HCT116 (cell line): ENCODE data around the gene ARMH3. TPM values are rescaled to one million over a fixed set of nuclear protein-coding genes. Genes with fewer than 3 reads are reported as not detected.

Experiments used
- EGR1 ChIP-seq: IDR thresholded peaks from 2 replicates; pipeline ENCODE4 v1.6.1; 2012; ENCODE audit warnings: low read depth
- JUND ChIP-seq: IDR thresholded peaks from 2 replicates; pipeline ENCODE4 v1.6.1; 2012
- REST ChIP-seq: IDR thresholded peaks from 2 replicates; pipeline ENCODE4 v1.6.1; 2012; ENCODE audit warnings: low read depth
- YY1 ChIP-seq: IDR thresholded peaks from 2 replicates; pipeline ENCODE4 v1.6.1; 2011; ENCODE audit warnings: low read length, low read depth, moderate library complexity, mild to moderate bottlenecking; ENCODE audit not compliant: insufficient replicate concordance; ENCODE audit errors: extremely low read depth
- ZBTB33 ChIP-seq: IDR thresholded peaks from 2 replicates; pipeline ENCODE4 v1.6.1; 2011; ENCODE audit warnings: mild to moderate bottlenecking, low read length, moderate library complexity; ENCODE audit not compliant: insufficient replicate concordance; ENCODE audit errors: extremely low read depth
- ZNF274 ChIP-seq: fragments of 200-500 bp; sonication (Bioruptor generic); IDR thresholded peaks from 2 replicates; pipeline ENCODE4 v1.6.1; 2014; ENCODE audit warnings: mild to moderate bottlenecking, low read depth, low read length, inconsistent platforms
- total RNA-seq: library from RNA; stranded (reverse); gene quantifications from one replicate; pipeline ENCODE4 v1.2.1, GENCODE V29; 2021; ENCODE audit not compliant: unreplicated experiment

The ARMH3 gene
- total RNA-seq, 1 experiment from 2014 or later, result 30.4 TPM

- TF ChIP-seq REST, result no peak
- no peak for TF ChIP-seq EGR1
- TF ChIP-seq ZBTB33, result no peak
- TF ChIP-seq ZNF274, result no peak
- no peak for TF ChIP-seq JUND
- no peak for TF ChIP-seq YY1
These were observed 11.3 kb upstream of the ARMH3 start (continued) for GRCh38 chr10:102067091-102067916.
